Loucy (cell line): ENCODE results near the gene SLC5A11.
"Not testable (repeated sequence)": the region's sequence is repeated elsewhere in the genome, so short reads cannot be mapped to it uniquely, and the experiment has no call there.

ENCODE experiments used
- H2AFZ ChIP-seq: fragments of 200-600 bp; sonication (generic); 2 replicates; pipeline ENCODE4 v1.6.0; 2016; ENCODE audit warnings: antibody characterized with exemption, mild to moderate bottlenecking, low read length, moderate library complexity
- H3F3A ChIP-seq: fragments of 200-600 bp; 2 replicates; pipeline ENCODE4 v1.6.0; 2016; ENCODE audit warnings: antibody characterized with exemption, low read depth, mild to moderate bottlenecking
- H3K27me3 ChIP-seq: fragments of 200-600 bp; sonication (generic); 2 replicates; pipeline ENCODE4 v1.6.1; 2014; ENCODE audit warnings: low read length, mild to moderate bottlenecking; ENCODE audit not compliant: insufficient read depth, poor library complexity, severe bottlenecking
- H3K36me3 ChIP-seq: fragments of 200-600 bp; sonication (generic); 2 replicates; pipeline ENCODE4 v1.6.1; 2016; ENCODE audit warnings: low read length; ENCODE audit not compliant: insufficient read depth
- H3K4me1 ChIP-seq: fragments of 200-600 bp; sonication (generic); 2 replicates; pipeline ENCODE4 v1.5.1; 2014; ENCODE audit warnings: low read length, mild to moderate bottlenecking; ENCODE audit not compliant: insufficient read depth, poor library complexity, severe bottlenecking
- H3K4me2 ChIP-seq: fragments of 200-600 bp; sonication (generic); 2 replicates; pipeline ENCODE4 v1.6.0; 2014; ENCODE audit warnings: antibody characterized with exemption, low read length, low read depth, mild to moderate bottlenecking; ENCODE audit not compliant: poor library complexity, severe bottlenecking
- H3K4me3 ChIP-seq: fragments of 200-600 bp; sonication (generic); 2 replicates; pipeline ENCODE4 v1.5.1; 2014; ENCODE audit warnings: low read length, mild to moderate bottlenecking, mixed read lengths; ENCODE audit not compliant: poor library complexity, severe bottlenecking
- H3K79me2 ChIP-seq: fragments of 200-600 bp; sonication (generic); 2 replicates; pipeline ENCODE4 v1.6.1; 2014; ENCODE audit warnings: low read length; ENCODE audit not compliant: insufficient read depth
- H3K9ac ChIP-seq: fragments of 200-600 bp; sonication (generic); 2 replicates; pipeline ENCODE4 v1.6.0; 2014; ENCODE audit warnings: mild to moderate bottlenecking, low read depth, low read length, moderate library complexity; ENCODE audit not compliant: poor library complexity, severe bottlenecking
- H3K9me2 ChIP-seq: fragments of 200-600 bp; sonication (generic); replicated peaks from 2 replicates; pipeline ENCODE4 v1.6.1; 2016; ENCODE audit warnings: low read depth, low read length, mixed read lengths
- H3K9me3 ChIP-seq: fragments of 200-600 bp; sonication (generic); 2 replicates; pipeline ENCODE4 v1.6.1; 2014; ENCODE audit warnings: mild to moderate bottlenecking, antibody characterized with exemption, low read length, low read depth; ENCODE audit not compliant: insufficient read depth
- H4K20me1 ChIP-seq: fragments of 200-600 bp; sonication (generic); 2 replicates; pipeline ENCODE4 v1.6.0; 2014; ENCODE audit warnings: antibody characterized with exemption, low read length, mild to moderate bottlenecking; ENCODE audit not compliant: insufficient read depth, poor library complexity, severe bottlenecking
- CTCF ChIP-seq: fragments of 200-600 bp; sonication (generic); conservative IDR thresholded peaks from 2 replicates; pipeline ENCODE4 v1.5.1; 2014; ENCODE audit warnings: mild to moderate bottlenecking, antibody characterized with exemption, low read length
- EZH2phosphoT487 ChIP-seq: fragments of 200-600 bp; IDR thresholded peaks from 2 replicates; pipeline ENCODE4 v1.6.1; 2018; ENCODE audit warnings: antibody characterized with exemption, mild to moderate bottlenecking, moderate library complexity, borderline replicate concordance

The SLC5A11 gene

GRCh38 chr16:24844101-24845030 lies 1.4 kb upstream of the SLC5A11 start:
- no peaks in the 10 kb centered on the region for H3K4me1 ChIP-seq
- H2AFZ ChIP-seq = no peak overlapping the region
- no peaks in the 10 kb centered on the region for H3K79me2 ChIP-seq
- H4K20me1 ChIP-seq = no peaks in the 10 kb centered on the region
- no peak for TF ChIP-seq EZH2phosphoT487
- no peak for TF ChIP-seq CTCF
- no peaks in the 10 kb centered on the region for H3K9me2 ChIP-seq
- H3K4me2 ChIP-seq = no peak overlapping the region
- no peaks in the 10 kb centered on the region for H3K36me3 ChIP-seq
- no peak overlapping the region for H3K9ac ChIP-seq
- H3F3A ChIP-seq = no peaks in the 10 kb centered on the region
- no peaks in the 10 kb centered on the region for H3K27me3 ChIP-seq
- no peaks in the 10 kb centered on the region for H3K9me3 ChIP-seq
- H3K4me3 ChIP-seq = no peak overlapping the region

DNA sequence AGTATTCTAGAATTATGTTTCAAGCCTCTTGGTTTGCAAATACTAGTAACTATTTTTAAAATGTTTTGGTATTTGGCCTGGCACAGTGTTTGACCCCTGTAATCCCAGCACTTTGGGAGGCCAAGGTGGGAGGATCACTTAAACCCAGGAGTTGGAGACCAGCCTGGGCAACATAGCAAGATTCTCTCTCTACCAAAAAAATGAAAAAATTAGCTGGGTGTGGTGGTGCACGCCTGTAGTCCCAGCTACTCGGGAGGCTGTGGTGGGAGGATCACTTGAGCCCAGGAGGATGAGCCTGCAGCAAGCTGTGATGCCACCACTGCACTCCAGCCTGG lies 765 bp upstream of the SLC5A11 start:
- not testable (repeated sequence) for H3K4me1 ChIP-seq, H3K27me3 ChIP-seq, H2AFZ ChIP-seq, H3F3A ChIP-seq, H3K36me3 ChIP-seq, H4K20me1 ChIP-seq, H3K4me3 ChIP-seq, H3K9ac ChIP-seq, H3K79me2 ChIP-seq, H3K4me2 ChIP-seq, H3K9me2 ChIP-seq, H3K9me3 ChIP-seq

GRCh38 chr16:24846548-24847357 lies 990 bp downstream of the SLC5A11 start:
- H3K4me1 ChIP-seq = no peaks in the 10 kb centered on the region
- no peaks in the 10 kb centered on the region for H3K36me3 ChIP-seq
- no peak overlapping the region for H2AFZ ChIP-seq

More at GRCh38 chr16:24846548-24847357, 990 bp downstream of the SLC5A11 start:
- Histone ChIP-seq H3K9me2 (no peaks in the 10 kb centered on the region), H4K20me1 (no peaks in the 10 kb centered on the region), H3K9ac (no peak overlapping the region), H3K79me2 (no peaks in the 10 kb centered on the region), H3K27me3 (no peaks in the 10 kb centered on the region), H3K9me3 (no peaks in the 10 kb centered on the region), H3K4me2 (no peak overlapping the region), H3F3A (no peaks in the 10 kb centered on the region), H3K4me3 (no peak overlapping the region)
- TF ChIP-seq CTCF (no peak), EZH2phosphoT487 (no peak)
